Calu3 (cell line): ENCODE measurements around the gene YARS2. TPM values are rescaled to one million over a fixed set of nuclear protein-coding genes. Genes with fewer than 3 reads are reported as not detected.

Experiments used
- BruUV-seq: library from RNA; stranded (reverse); fragments of 400-500 nt; replicated peaks from 2 replicates; lab custom pipeline; 2021; lab: Mats Ljungman, UMichigan
- CTCF ChIA-PET: fragments of 300-600 bp; sonication (Branson Sonifier 250); formaldehyde crosslinking; loops from one replicate; lab custom pipeline; 2022; ENCODE audit warnings: antibody characterized with exemption; lab: Charles Lee
- DNase-seq: peaks from one replicate; pipeline ENCODE4 v3.0.0; 2022
- H3K27ac Mint-ChIP-seq: one replicate; pipeline ENCODE4 v1.8.0; 2022; ENCODE audit warnings: mixed read lengths; ENCODE audit not compliant: unreplicated experiment
- H3K27me3 Mint-ChIP-seq: one replicate; pipeline ENCODE4 v1.8.0; 2022; ENCODE audit warnings: mixed read lengths; ENCODE audit not compliant: unreplicated experiment
- H3K36me3 Mint-ChIP-seq: one replicate; pipeline ENCODE4 v1.8.0; 2022; ENCODE audit warnings: mild to moderate bottlenecking, moderate library complexity, mixed read lengths; ENCODE audit not compliant: insufficient read depth, unreplicated experiment
- H3K4me1 Mint-ChIP-seq: one replicate; pipeline ENCODE4 v1.8.0; 2022; ENCODE audit warnings: mild to moderate bottlenecking, low read depth, mixed read lengths; ENCODE audit not compliant: unreplicated experiment
- H3K4me3 Mint-ChIP-seq: one replicate; pipeline ENCODE4 v1.8.0; 2022; ENCODE audit warnings: mild to moderate bottlenecking, low read depth, moderate library complexity, mixed read lengths; ENCODE audit not compliant: unreplicated experiment
- H3K9me3 Mint-ChIP-seq: one replicate; pipeline ENCODE4 v1.8.0; 2022; ENCODE audit warnings: low read depth, mixed read lengths; ENCODE audit not compliant: unreplicated experiment
- intact Hi-C: fragments of 100-400 bp; cut with micrococcal nuclease; formaldehyde crosslinking; loops from one replicate; pipeline ENCODE4 v1.10.0; 2022; ENCODE audit not compliant: unreplicated experiment
- total RNA-seq: library from RNA; stranded (reverse); gene quantifications from 2 replicates; pipeline ENCODE4 v1.2.3, GENCODE V29; 2022
- TF ChIP-seq, protein P1 (sequence below): fragments of 200-600 bp; IDR thresholded peaks from one replicate; pipeline ENCODE4 v1.8.0; 2022; ENCODE audit warnings: antibody characterized with exemption; ENCODE audit not compliant: unreplicated experiment

YARS2 gene
- total RNA-seq, 1 experiment from 2014 or later = 28.9 TPM

- intact Hi-C loops = no loop called here
- peaks cover 17% of the 10 kb centered on the region for H3K36me3 Mint-ChIP-seq
- no peaks in the 10 kb centered on the region for H3K27me3 Mint-ChIP-seq
- no peak overlapping the region for H3K27ac Mint-ChIP-seq
- no peaks in the 10 kb centered on the region for H3K9me3 Mint-ChIP-seq
- CTCF ChIA-PET = no interaction called here
- DNase-seq = no peak
- BruUV-seq = no TSS peak
- TF ChIP-seq, protein P1, sequence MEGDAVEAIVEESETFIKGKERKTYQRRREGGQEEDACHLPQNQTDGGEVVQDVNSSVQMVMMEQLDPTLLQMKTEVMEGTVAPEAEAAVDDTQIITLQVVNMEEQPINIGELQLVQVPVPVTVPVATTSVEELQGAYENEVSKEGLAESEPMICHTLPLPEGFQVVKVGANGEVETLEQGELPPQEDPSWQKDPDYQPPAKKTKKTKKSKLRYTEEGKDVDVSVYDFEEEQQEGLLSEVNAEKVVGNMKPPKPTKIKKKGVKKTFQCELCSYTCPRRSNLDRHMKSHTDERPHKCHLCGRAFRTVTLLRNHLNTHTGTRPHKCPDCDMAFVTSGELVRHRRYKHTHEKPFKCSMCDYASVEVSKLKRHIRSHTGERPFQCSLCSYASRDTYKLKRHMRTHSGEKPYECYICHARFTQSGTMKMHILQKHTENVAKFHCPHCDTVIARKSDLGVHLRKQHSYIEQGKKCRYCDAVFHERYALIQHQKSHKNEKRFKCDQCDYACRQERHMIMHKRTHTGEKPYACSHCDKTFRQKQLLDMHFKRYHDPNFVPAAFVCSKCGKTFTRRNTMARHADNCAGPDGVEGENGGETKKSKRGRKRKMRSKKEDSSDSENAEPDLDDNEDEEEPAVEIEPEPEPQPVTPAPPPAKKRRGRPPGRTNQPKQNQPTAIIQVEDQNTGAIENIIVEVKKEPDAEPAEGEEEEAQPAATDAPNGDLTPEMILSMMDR = no peak
- H3K4me3 Mint-ChIP-seq = no peak overlapping the region
- H3K4me1 Mint-ChIP-seq = no peaks in the 10 kb centered on the region
These were observed 38.6 kb upstream of the YARS2 start for GRCh38 chr12:32794281-32794680.

GRCh38 chr12:32789916-32790315 lies 34.2 kb upstream of the YARS2 start:
- Mint-ChIP-seq H3K36me3 (peaks cover 17% of the 10 kb centered on the region), H3K27ac (no peak overlapping the region), H3K27me3 (no peaks in the 10 kb centered on the region), H3K9me3 (no peaks in the 10 kb centered on the region), H3K4me1 (no peaks in the 10 kb centered on the region), H3K4me3 (no peak overlapping the region)
- intact Hi-C loops = no loop called here
- CTCF ChIA-PET = no interaction called here
- BruUV-seq = no TSS peak
- TF ChIP-seq, protein P1 = no peak
- no peak for DNase-seq

DNA sequence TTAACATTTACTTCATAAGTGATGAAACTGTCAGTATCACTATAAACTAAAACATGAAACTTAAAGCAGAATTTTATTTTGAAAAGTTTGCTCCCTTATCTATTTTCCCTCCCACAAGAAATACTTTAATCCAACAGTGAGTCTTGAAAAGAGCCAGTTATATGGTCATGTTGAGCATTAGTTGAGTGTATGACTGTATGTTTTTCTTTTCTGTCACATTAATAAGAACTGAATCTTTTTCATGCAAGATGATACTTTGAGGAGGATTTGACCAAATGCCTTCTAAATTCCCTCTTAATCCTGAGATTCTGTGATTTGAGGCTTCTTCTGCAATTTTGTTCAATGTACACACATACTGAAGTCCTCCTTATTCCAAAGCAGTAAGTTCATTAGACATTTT lies 33.7 kb upstream of the YARS2 start:
- Mint-ChIP-seq H3K27me3 (no peaks in the 10 kb centered on the region), H3K27ac (no peak overlapping the region), H3K36me3 (peaks cover 16% of the 10 kb centered on the region), H3K4me1 (no peaks in the 10 kb centered on the region), H3K9me3 (no peaks in the 10 kb centered on the region), H3K4me3 (no peak overlapping the region)
- CTCF ChIA-PET = no interaction called here
- no TSS peak for BruUV-seq
- intact Hi-C loops = no loop called here
- no peak for DNase-seq
- TF ChIP-seq, protein P1 = no peak

DNA sequence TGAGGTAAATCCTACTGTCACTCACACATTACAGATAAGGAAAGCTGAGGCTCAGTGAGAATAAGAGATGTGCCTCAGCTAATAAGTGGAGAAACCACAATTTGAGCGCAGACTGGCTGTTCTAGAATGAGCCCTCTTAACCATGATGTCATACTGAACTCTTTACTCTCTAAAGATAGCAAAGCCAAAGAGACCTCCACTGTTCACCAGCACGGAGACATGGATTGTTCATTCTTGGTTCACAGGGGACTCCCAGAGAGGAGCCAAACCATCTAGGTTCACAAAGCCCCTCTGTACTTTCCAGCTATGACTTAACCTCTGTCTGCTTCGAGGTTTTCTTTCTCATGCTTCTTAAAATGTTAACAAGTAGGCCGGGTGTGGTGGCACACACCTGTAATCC lies 32.7 kb upstream of the YARS2 start:
- intact Hi-C loops = no loop called here
- Mint-ChIP-seq H3K27me3 (no peaks in the 10 kb centered on the region), H3K9me3 (no peaks in the 10 kb centered on the region), H3K4me3 (no peak overlapping the region), H3K36me3 (peaks cover 6% of the 10 kb centered on the region), H3K27ac (no peak overlapping the region), H3K4me1 (no peaks in the 10 kb centered on the region)
- DNase-seq = no peak
- BruUV-seq = no TSS peak
- TF ChIP-seq, protein P1 = no peak
- CTCF ChIA-PET = no interaction called here
